GM18870 (cell line): ENCODE measurements around the gene SBK2.
"Not testable (repeated sequence)": the region's sequence is repeated elsewhere in the genome, so short reads cannot be mapped to it uniquely, and the experiment has no call there.

Source experiments
- ATAC-seq: cut with Tn5 transposase; IDR thresholded peaks from one replicate; pipeline ENCODE4 v1.9.1; 2021; ENCODE audit warnings: moderate library complexity; ENCODE audit not compliant: unreplicated experiment

SBK2 gene

GRCh38 chr19:55536951-55537740 lies at the start of gene SBK2:
Gene SBK2 (minus strand): TSS chr19:55537133. CDS start chr19:55536294, 839 bp downstream.
- ATAC-seq, result no peak

GRCh38 chr19:55585658-55586339 lies 48.9 kb upstream of the SBK2 start:
- ATAC-seq, result no peak

GRCh38 chr19:55584871-55585270 lies 47.9 kb upstream of the SBK2 start:
- no peak for ATAC-seq

- not testable (repeated sequence) for ATAC-seq
Measured at GRCh38 chr19:55583897-55584296, 47.0 kb upstream of the SBK2 start.

DNA sequence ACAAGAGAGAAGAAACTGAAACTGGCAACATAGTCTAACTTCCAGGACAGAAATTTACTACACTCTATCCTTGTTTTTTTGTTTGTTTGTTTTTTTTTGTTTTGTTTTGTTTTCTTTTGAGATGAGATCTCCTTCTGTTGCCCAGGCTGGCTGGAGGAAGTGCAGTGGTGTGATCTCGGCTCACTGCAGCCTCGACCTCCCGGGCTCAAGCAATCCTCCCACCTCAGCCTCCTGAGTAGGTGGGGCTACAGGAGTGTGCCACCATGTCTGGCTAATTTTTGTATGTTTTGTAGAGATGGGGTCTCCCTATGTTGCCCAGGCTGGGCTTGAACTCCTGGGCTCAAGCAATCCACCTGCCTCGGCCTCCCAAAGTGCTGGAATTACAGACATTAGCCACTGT lies 45.4 kb upstream of the SBK2 start:
- ATAC-seq, result not testable (repeated sequence)

DNA sequence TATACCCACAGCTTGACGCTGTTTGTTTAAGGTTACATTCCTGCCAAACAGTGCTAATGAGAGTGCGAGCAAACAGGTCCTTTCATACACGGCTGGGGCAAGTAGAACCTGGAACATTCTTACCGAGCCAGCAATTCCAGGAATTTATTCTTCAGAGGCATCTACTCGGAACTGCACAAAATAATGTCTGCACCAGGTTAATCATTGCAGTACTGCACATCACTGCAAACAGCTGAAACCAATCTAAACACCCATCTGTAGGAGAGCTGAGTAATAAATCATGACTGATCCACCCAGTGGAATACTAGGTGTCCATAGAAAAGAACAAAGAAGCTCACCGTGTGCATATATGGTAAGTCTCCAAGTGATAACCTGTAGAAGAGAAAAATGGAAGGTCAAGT lies 44.9 kb upstream of the SBK2 start:
- ATAC-seq, result no peak

GRCh38 chr19:55581145-55581822 lies 44.4 kb upstream of the SBK2 start:
- ATAC-seq, result no peak

DNA sequence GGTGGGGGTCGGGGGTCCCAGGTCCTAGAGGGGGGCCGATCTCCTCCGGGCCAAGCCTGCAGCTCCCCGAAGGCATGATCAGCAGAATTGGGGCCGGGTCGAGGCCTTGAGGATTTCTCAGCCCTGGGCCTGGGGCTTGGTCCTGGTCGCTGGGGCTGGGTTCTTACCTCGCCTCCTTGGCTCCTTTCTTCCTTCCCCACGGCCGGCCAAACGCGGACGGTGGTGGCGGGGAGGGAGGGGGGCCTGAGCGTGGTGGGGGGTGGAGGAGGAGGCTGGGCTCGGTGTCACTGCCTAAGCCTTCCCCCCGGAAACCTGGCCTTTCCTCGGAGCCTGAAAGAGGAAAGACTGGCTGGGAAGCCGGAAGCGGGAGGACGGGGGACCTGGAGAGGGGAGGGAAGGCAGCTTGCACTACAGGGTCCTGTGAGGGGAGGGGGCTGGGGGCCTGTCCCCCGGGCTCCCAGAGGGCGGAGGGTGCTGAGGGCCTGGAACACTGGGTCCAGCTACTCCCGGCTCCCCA lies 43.8 kb upstream of the SBK2 start, which contains the start of gene ZNF579:
Gene ZNF579 (minus strand): TSS at position 221 of the 517 bp plus-strand sequence. CDS start 1,209 bp downstream, outside the sequence.
- ATAC-seq, result no peak

- no peak for ATAC-seq
Measured at GRCh38 chr19:55579766-55580621, 43.1 kb upstream of the SBK2 start.

DNA sequence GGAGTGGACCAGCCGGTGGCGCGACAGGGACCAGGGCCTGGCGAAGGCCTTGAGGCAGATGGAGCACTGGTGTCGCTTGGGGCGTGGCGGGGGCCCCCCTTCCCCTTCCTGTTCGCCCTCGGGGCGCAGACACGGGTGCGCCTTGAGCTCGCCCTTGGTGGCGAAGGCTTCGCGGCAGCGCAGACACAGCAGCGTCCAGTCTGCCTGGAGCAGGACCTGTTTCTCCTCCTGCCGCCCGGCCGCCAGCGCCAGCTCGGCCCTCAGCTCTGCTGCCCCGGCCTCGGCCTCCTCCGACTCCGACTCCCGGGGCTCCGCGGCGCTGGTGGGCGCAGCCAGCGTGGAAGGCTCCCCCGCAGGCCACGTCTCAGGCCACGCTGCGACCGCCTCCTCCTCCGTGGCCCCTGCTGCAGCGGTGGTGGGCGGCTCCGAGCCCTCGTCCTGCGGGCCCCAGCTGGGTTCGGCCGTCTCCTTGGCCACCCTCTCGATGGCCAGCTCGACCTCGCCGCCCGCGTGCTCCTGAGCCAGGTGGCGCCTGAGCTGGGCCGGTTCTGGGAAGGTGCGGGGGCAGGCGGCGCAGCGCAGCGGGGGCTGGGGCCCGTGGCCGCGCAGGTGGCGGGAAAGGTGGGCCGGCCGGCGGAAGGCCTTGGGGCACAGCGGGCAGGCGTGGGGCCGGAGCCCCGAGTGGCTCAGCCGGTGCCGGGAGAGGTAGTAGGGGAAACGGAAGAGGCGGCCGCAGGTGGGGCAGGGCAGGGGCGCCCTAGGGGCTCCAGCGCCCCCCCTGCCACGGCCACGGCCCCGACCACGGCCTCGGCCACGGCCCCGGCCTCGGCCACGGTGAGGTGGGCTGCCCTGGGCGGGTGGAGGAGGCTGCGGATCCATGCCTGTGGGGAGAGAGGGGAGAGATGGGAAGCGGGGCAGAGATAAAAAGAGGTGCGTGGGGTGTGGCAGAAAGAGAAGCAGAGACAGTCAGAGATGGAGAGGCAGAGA lies 42.1 kb upstream of the SBK2 start:
- no peak for ATAC-seq

GRCh38 chr19:55578031-55578760 lies 41.3 kb upstream of the SBK2 start:
- ATAC-seq, result no peak

DNA sequence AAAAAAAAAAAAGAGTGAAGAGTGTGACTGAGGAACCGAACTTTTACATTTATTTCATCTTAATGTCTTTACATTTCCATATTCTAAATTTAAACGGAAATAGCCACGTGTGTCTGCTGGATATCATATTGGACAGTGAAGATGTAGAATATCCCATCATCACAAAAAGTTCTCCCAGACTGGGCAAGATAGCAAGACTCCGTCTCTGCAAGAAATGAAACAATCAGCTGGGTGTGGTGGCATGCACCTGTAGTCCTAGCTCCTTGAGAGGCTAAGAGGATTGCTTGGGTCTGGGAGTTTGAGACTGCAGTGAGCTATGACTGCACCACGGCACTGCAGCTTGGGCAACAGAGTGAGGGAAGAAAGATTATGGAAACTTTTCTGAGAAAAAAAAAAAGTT lies 39.8 kb upstream of the SBK2 start:
- no peak for ATAC-seq

DNA sequence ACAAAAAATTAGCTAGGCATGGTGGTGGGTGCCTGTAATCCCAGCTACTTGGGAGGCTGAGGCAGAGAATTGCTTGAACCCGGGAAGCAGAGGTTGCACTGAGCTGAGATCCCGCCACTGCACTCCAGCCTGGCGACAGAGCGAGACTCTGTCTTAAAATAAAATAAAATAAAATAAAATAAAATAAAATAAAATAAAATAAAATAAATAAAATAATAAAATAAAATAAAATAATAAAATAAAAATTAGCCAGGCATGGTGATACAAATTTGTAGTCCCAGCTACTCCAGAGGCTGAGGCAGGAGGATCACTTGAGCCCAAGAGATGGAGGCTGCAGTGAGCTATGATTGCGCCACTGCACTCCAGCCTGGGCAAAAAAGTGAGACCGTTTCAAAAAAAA lies 37.0 kb upstream of the SBK2 start:
- not testable (repeated sequence) for ATAC-seq

DNA sequence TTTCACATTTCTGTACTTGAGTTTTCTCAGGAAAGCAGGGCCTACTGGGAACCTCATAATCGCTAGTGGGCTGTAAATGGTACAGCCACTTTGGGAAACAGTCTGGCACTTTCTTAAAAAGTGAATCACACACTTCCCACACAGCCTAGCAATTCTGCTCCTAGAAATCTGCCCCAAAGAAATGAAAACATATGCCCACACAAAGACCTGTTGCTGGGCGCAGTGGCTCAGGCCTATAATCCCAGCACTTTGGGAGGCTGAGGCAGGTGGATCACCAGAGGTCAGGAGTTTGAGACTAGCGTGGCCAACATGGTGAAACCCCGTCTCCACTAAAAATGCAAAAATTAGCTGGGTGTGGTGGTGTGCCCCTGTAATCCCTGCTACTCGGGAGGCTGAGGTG lies 32.5 kb upstream of the SBK2 start:
- not testable (repeated sequence) for ATAC-seq

DNA sequence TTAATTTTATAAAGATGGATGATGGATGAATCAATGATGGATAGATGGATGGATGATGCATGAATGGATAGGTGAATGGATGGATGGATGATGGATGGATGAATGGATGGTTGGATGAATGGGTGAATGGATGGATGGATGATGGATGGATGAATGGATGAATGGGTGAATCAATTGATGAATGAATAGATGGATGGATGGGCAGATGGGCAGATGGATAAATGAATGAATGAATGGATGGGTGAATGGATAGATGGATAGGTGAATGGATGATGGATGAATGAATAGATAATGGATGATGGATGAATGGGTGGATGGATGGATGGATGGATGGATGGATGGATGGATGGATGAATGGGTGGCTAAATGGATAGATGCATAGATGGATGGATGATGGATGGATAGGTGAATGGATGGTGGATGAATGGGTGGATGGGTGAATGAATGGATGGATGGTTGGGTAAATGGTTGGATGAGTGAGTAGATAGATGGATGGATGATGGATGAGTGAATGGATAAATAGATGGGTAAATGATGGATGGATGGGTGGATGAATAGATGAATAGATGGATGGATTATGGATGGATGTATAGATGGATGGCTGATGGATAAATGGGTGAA lies 30.9 kb upstream of the SBK2 start:
- no peak for ATAC-seq

GRCh38 chr19:55566823-55567222 lies 29.9 kb upstream of the SBK2 start:
- no peak for ATAC-seq

- no peak for ATAC-seq
Measured at GRCh38 chr19:55563261-55563690, 26.3 kb upstream of the SBK2 start.

DNA sequence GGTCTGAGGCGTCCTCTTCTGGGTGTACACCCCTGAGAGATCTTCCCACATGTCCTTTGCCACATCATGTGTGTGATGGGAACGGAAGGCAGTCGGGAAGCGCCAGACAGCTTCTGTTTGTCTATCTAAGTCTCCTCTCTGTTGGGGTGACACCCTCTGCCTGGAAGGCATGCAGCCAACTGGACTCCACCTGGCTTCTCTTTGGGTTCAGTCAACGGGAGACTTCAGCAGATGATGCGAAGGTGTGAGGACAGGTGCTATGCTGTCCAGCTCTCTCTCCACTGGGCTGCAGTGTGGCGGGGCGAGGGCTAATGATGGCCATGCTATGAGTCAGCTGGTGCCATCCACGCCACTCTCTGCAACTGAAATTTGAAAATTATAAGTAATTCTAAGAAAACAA lies 22.8 kb upstream of the SBK2 start:
- ATAC-seq, result no peak
